Heart left ventricle (tissue), 16 donors: Measurements from ENCODE around the gene YRDC. TPM values are rescaled to one million over a fixed set of nuclear protein-coding genes. Genes with fewer than 3 reads are reported as not detected.

Source experiments
- ATAC-seq, 4 donors: fragments of 200-7000 bp; cut with Tn5 transposase; one replicate each; pipeline ENCODE4 v1.9.1; 2020 to 2022; ENCODE audit warnings: moderate library complexity in 4 of 4, mild to moderate bottlenecking in 3 of 4, moderate number of reproducible peaks in 1 of 4
- DNase-seq, 5 donors: peaks; one replicate each; pipeline ENCODE4 v3.0.0-alpha.2; 2020
- H3K27ac ChIP-seq, 12 donors: fragments of 200-600 bp; sonication (generic) in 4 of 12; one replicate each; pipeline versions ENCODE4 v1.5.0 to v1.8.0; 2016 to 2022; ENCODE audit warnings: mild to moderate bottlenecking in 2 of 12
- H3K27me3 ChIP-seq, 9 donors: fragments of 200-600 bp; sonication (generic) in 2 of 9; one replicate each; pipeline versions ENCODE4 v1.5.1 to v1.8.0; 2016 to 2022; ENCODE audit warnings: mild to moderate bottlenecking in 3 of 9
- H3K36me3 ChIP-seq, 9 donors: fragments of 200-600 bp; sonication (generic) in 2 of 9; one replicate each; pipeline versions ENCODE4 v1.5.0 to v1.8.0; 2018 to 2022; ENCODE audit warnings: mild to moderate bottlenecking in 2 of 9
- H3K4me1 ChIP-seq, 12 donors: fragments of 200-600 bp; sonication (generic) in 4 of 12; one replicate each; pipeline versions ENCODE4 v1.5.0 to v1.8.0; 2016 to 2022; ENCODE audit warnings: mild to moderate bottlenecking in 3 of 12
- H3K4me3 ChIP-seq, 12 donors: fragments of 200-600 bp; sonication (generic) in 4 of 12; one replicate each; pipeline versions ENCODE4 v1.5.0 to v1.8.0; 2017 to 2022; ENCODE audit warnings: mild to moderate bottlenecking in 9 of 12, moderate library complexity in 4 of 12
- H3K9me3 ChIP-seq, 12 donors: fragments of 200-600 bp; sonication (generic) in 4 of 12; one replicate each; pipeline versions ENCODE4 v1.5.0 to v1.8.0; 2016 to 2022; ENCODE audit warnings: mild to moderate bottlenecking in 1 of 12
- CTCF ChIP-seq, 12 donors: fragments of 200-600 bp; sonication (generic) in 4 of 12; IDR thresholded peaks; one replicate each; pipeline versions ENCODE4 v1.5.0 to v1.8.0; 2018 to 2022; ENCODE audit warnings: antibody characterized with exemption in 12 of 12, mild to moderate bottlenecking in 5 of 12
- POLR2A ChIP-seq, 2 donors: fragments of 450-650 bp; IDR thresholded peaks; one replicate each; pipeline ENCODE4 v1.6.1; 2017; ENCODE audit warnings: antibody characterized with exemption in 2 of 2, mild to moderate bottlenecking in 2 of 2, moderate library complexity in 2 of 2
- WGBS, 4 donors: extraction: QIAGEN DNeasy Blood & Tissue Kit in 2 of 4; methylation state at CpG; one replicate each; pipeline versions ENCODE4 v1.1.5 to v1.1.7; 2013 to 2018; 5-methylcytosine and 5-hydroxymethylcytosine counted together
- intact Hi-C, 10 donors: fragments of 100-400 bp; cut with DNase I; formaldehyde crosslinking; loops; one replicate each; pipeline versions ENCODE4 v1.11.1 to v1.14.2; 2022
- polyA plus RNA-seq, 2 donors: library from polyadenylated mRNA; stranded (reverse); fragments of 200-250 nt; gene quantifications; one replicate each; pipeline ENCODE4 v1.2.3, GENCODE V29; 2013
- total RNA-seq, 9 donors: library from RNA; depleted of rRNA in 2 of 9; stranded (reverse); fragments of >200 nt in 2 of 9; fragmentation: NEBNext Ultra II Directional in 3 of 9; extraction: Animal tissue kit (Norgen Biotek cat#: 25700) in 3 of 9; gene quantifications; one replicate each; pipeline versions ENCODE4 v1.1.0 to v1.2.4, GENCODE V29; 2016 to 2023
- donor health status: ischemic (EF 13 %, LVEDD 7.1; RV severe dilation, severe dysfunction).
- donor health status: healthy with polysubstance abuse.
- donor health status: DM: no; HTN: yes; CAD: no.
- donor health status: DM: no; HTN: no; CAD: no.
- donor health status: ischemic (EF 25% LVEDD 6.9; RV normal size, moderate dysfunction).
- donor health status: ischemic (EF 25% LVEDD 5.7; RV mildly dilated, moderate dysfunction).
- donor health status: healthy.
- donor health status: DM: yes; HTN: yes; CAD: no.
- donor health status: ischemic (EF 35%, LVEDD 5.7; RV mildly dilated, moderate dysfunction).
- donor health status: nonischemic (EF 11% LVEDD 7.7; RV severe dilation, severe dysfunction).
- donor health status: DM: yes; HTN: yes; CAD: no.
- donor health status: PGD.
- donor health status: ischemic (EF 29% LVEDD 5.4; RV normal size, mild dysfunction).
- donor health status: nonischemic (EF 23%, LVEDD 6.1; RV moderate dilation, normal function).

Gene YRDC
- total and polyA plus RNA-seq, 11 donors: 2.8 to 21.3 (median 6.1) TPM

- Histone ChIP-seq H3K4me3 (no peak overlapping the region), H3K27ac (no peak overlapping the region), H3K27me3 (peaks cover 30 to 93% (median 66%) of the 10 kb centered on the region in 9 donors), H3K36me3 (no peaks in the 10 kb centered on the region), H3K9me3 (no peaks in the 10 kb centered on the region), H3K4me1 (no peaks in the 10 kb centered on the region)
- intact Hi-C loops: no loop called here
- DNase-seq: no peak
- 19 to 31% (median 22%) methylated on average over 19 to 25 of the region's 25 CpGs for WGBS, 4 donors
- ATAC-seq: no peak
- TF ChIP-seq POLR2A (IDR thresholded peaks at IDR 0.05) (no peak), CTCF (IDR thresholded peaks at IDR 0.05) (no peak)
Measured at GRCh38 chr1:37763791-37764413, 44.1 kb downstream of the YRDC start.

- Histone ChIP-seq H3K36me3 (no peaks in the 10 kb centered on the region), H3K9me3 (no peaks in the 10 kb centered on the region), H3K27ac (no peak overlapping the region), H3K27me3 (peaks cover 30 to 94% (median 61%) of the 10 kb centered on the region in 9 donors), H3K4me3 (no peak overlapping the region), H3K4me1 (no peaks in the 10 kb centered on the region)
- TF ChIP-seq CTCF (IDR thresholded peaks at IDR 0.05): no peak
- TF ChIP-seq POLR2A (IDR thresholded peaks at IDR 0.05): no peak
- intact Hi-C loops: no loop called here
- ATAC-seq (no peak), DNase-seq (no peak)
- 58 to 66% (median 63%) methylated on average over 2 of the region's 2 CpGs for WGBS, 4 donors
Measured at GRCh38 chr1:37762516-37762915, 45.5 kb downstream of the YRDC start.

- Histone ChIP-seq H3K27ac (no peak overlapping the region), H3K4me3 (no peak overlapping the region), H3K9me3 (no peaks in the 10 kb centered on the region), H3K4me1 (no peaks in the 10 kb centered on the region), H3K27me3 (peaks cover 27 to 94% (median 64%) of the 10 kb centered on the region in 9 donors), H3K36me3 (no peaks in the 10 kb centered on the region)
- DNase-seq: no peak
- intact Hi-C loops: no loop called here
- ATAC-seq: no peak
- WGBS, 4 donors: 45 to 70% (median 50%) methylated on average over 30 to 68 of the region's 68 CpGs
- TF ChIP-seq POLR2A (IDR thresholded peaks at IDR 0.05): no peak
- TF ChIP-seq CTCF (IDR thresholded peaks at IDR 0.05): no peak
Measured at GRCh38 chr1:37761416-37762095, 46.5 kb downstream of the YRDC start.

- H3K27ac ChIP-seq: no peak overlapping the region
- ATAC-seq (no peak), DNase-seq (no peak)
- no peaks in the 10 kb centered on the region for H3K4me1 ChIP-seq
- H3K4me3 ChIP-seq: no peak overlapping the region
- H3K36me3 ChIP-seq: no peaks in the 10 kb centered on the region
- TF ChIP-seq POLR2A (IDR thresholded peaks at IDR 0.05) (no peak), CTCF (IDR thresholded peaks at IDR 0.05) (no peak)
- peaks cover 13 to 90% (median 49%) of the 10 kb centered on the region in 9 donors for H3K27me3 ChIP-seq
- intact Hi-C loops: no loop called here
- WGBS, 4 donors: 70 to 87% (median 80%) methylated on average over 2 of the region's 2 CpGs
- no peaks in the 10 kb centered on the region for H3K9me3 ChIP-seq
Measured at GRCh38 chr1:37759451-37759850, 48.6 kb downstream of the YRDC start.
